Fibroblast of lung (primary cell): ENCODE results near the gene IDI1.

Experiments used
- EZH2 ChIP-seq: IDR thresholded peaks from 2 replicates; pipeline ENCODE4 v1.5.1; 2012; ENCODE audit warnings: low read length, control low read depth, mild to moderate bottlenecking; ENCODE audit errors: missing control alignments
- TF ChIP-seq, protein P1 (sequence below), 2 donors: IDR thresholded peaks in 1 of 2; conservative IDR thresholded peaks in 1 of 2; 1 replicate in 1 of 2; 2 replicates in 1 of 2; pipeline ENCODE4 v1.5.1; 2011 to 2012; ENCODE audit warnings: low read length in 2 of 2, control low read depth in 1 of 2, inconsistent platforms in 1 of 2, low read depth in 1 of 2, mild to moderate bottlenecking in 1 of 2

DNA sequence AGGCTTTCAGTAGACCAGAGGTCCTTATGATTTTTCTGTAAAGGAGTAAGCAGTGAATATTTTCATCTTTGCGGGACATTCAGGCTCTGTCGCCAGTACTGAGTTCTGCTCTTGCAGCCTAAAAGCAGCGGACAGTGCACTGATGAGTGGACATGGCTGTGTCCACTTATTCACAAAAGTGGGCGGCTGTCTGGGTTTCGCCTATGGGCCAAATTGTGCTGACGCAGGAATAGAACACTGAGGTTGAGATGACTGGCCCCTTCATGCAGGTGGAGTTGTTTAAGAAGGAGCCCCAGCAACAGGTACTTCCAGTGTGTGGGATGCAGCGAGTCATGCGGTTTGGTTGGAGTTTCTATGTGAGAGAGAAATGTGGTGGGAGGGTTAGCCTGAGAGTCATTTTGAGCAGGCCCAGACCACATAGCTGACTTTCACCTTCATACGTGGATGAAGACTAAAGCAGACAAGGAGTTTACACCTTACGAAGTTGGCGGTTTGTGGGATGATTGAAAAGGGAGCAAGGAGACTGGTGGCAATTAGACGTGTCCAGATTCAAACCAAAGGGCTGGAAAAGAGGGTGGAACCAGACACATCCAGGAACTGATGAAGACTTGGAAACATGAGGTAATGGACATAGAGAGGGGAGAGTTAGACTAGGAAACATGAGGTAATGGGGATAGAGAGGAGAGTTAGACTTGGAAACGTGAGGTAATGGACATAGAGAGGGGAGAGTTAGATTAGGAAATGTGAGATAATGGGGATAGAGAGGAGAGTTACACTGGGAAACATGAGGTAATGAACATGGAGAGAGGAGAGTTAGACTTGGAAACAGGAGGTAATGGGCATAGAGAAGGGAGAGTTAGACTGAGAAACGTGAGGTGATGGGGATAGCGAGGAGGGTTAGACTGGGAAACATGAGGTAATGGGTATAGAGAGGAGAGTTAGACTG is 45.5 kb upstream of the IDI1 start:
- TF ChIP-seq, protein P1, sequence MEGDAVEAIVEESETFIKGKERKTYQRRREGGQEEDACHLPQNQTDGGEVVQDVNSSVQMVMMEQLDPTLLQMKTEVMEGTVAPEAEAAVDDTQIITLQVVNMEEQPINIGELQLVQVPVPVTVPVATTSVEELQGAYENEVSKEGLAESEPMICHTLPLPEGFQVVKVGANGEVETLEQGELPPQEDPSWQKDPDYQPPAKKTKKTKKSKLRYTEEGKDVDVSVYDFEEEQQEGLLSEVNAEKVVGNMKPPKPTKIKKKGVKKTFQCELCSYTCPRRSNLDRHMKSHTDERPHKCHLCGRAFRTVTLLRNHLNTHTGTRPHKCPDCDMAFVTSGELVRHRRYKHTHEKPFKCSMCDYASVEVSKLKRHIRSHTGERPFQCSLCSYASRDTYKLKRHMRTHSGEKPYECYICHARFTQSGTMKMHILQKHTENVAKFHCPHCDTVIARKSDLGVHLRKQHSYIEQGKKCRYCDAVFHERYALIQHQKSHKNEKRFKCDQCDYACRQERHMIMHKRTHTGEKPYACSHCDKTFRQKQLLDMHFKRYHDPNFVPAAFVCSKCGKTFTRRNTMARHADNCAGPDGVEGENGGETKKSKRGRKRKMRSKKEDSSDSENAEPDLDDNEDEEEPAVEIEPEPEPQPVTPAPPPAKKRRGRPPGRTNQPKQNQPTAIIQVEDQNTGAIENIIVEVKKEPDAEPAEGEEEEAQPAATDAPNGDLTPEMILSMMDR (conservative IDR thresholded peaks at IDR 0.05 in 1 of 2, IDR thresholded peaks at IDR 0.05 in 1 of 2; ENCODE audit: low read depth in 1 of 2, low read length in 2 of 2) = no peak
- TF ChIP-seq EZH2 = no peak
